ENCODE measurements around the gene GABRP.
"Not testable (repeated sequence)": the region's sequence is repeated elsewhere in the genome, so short reads cannot be mapped to it uniquely, and the experiment has no call there.

- TF ChIP-seq CTCF, POLR2A (IDR thresholded peaks at IDR 0.05): not testable (repeated sequence)
Measured at GRCh38 chr5:170754508-170754907, 29.0 kb upstream of the GABRP start.

Data from adrenal gland (tissue), 5 donors.